Endothelial cell of hepatic sinusoid (primary cell): ENCODE results near the gene ATP8A1.
"Not testable (repeated sequence)": the region's sequence is repeated elsewhere in the genome, so short reads cannot be mapped to it uniquely, and the experiment has no call there.

ENCODE experiments used
- in situ Hi-C: cut with HindIII; loops from 2 replicates; pipeline ENCODE4 v1.10.0; 2017; ENCODE audit warnings: low sequenced_read_pairs

The ATP8A1 gene

DNA sequence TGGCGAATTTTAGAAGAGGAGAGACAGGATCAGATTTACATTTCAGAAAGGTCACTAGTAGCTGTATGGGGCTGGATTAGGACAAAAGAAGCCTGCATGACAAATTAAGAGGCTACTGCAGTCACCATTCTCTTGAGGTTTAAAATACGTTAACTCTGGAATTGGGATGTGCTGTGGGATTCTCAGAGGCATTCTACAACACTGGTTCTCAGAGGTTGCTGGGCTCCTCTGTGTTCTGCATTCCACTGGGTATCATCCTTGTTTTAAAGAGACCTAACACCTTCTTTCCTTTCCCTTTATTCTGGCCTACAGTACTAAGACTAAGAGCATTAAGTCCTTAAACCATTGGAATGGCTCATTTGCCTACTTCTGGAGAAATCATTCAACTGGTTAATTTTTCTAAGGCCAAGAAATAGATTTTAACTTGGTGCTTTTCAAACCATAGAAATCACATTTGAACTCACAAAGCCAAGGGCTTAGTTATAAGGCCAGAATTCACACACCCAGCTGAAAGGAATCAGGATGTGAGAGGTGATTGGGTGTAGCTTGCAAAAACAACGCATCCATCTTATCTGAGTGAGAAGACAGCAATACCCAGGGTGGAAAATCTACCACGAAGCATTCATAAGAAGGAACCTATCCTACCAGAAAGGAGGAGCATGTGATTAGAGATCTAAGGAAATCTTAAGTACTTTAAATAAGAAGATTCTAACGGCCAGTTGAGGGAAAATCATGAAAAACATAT, 143.0 kb downstream of the ATP8A1 start:
- in situ Hi-C loops = loop anchor here (5.0 to 25.0 kb wide), 2 partner anchors 157 to 252 kb away; no protein-coding TSS in a partner anchor

DNA sequence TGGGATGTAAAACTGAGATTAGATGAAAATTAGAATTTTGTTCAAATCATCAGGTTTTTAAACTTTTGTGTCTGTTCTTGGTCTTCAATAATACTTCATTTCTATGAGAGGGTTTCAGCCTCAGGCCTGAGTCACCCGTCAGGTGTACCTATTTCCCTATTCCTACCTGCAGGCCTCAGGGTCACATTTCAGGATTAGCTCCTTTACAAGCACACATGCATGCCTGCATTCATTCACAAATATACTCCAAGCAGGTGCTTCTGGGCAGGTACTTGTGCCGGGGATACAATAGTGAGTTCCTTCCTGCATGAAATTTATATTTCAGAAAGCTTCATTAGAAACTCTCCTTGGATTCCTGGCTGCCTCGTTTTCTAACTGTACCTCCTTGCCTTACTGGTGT, 144.7 kb downstream of the ATP8A1 start:
- in situ Hi-C loops = loop anchor here (5.0 to 25.0 kb wide), 2 partner anchors 155 to 250 kb away; no protein-coding TSS in a partner anchor

GRCh38 chr4:42510225-42510624, 146.7 kb downstream of the ATP8A1 start:
- in situ Hi-C loops = loop anchor here (5.0 to 25.0 kb wide), 2 partner anchors 153 to 248 kb away; no protein-coding TSS in a partner anchor

DNA sequence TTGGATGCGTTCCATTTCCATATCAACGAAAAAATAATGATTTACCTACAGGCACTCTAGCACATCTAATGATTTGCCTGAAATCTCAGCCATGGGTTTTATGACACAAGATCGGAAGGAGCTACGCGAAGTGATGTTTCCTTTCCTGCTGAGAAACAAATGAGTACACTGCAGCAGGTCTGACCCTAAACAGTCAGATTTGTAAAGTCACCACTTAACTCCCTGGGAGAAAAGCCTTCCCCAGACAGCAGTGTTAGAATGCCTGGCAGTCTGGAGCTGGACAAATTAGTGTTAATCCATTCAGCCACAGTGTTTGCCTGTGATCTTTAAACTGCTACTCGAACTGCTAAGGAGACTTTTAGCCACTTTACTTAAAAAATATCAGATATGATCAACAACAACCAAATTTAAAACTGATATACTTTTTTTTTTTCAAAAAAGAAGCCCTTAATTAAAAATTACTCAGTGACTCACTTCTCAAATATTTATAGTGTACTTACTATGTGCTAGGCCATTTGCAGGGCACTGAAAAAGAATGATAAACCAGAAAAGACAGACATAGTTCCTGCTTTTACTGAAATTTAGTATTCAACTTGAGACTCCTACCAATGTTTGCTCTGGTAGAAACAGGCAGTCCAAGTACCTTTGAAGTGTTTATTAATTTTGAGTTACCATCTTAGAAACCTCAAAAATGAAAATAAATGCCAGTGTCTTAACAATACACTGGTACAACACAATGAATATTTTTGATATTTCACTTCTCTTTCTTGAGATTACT, 155.1 kb downstream of the ATP8A1 start:
- in situ Hi-C loops = loop anchor here (5.0 to 25.0 kb wide), 2 partner anchors 35 to 240 kb away; no protein-coding TSS in a partner anchor

- in situ Hi-C loops = no loop called here
Observed at GRCh38 chr4:42498040-42498439, 158.9 kb downstream of the ATP8A1 start.

DNA sequence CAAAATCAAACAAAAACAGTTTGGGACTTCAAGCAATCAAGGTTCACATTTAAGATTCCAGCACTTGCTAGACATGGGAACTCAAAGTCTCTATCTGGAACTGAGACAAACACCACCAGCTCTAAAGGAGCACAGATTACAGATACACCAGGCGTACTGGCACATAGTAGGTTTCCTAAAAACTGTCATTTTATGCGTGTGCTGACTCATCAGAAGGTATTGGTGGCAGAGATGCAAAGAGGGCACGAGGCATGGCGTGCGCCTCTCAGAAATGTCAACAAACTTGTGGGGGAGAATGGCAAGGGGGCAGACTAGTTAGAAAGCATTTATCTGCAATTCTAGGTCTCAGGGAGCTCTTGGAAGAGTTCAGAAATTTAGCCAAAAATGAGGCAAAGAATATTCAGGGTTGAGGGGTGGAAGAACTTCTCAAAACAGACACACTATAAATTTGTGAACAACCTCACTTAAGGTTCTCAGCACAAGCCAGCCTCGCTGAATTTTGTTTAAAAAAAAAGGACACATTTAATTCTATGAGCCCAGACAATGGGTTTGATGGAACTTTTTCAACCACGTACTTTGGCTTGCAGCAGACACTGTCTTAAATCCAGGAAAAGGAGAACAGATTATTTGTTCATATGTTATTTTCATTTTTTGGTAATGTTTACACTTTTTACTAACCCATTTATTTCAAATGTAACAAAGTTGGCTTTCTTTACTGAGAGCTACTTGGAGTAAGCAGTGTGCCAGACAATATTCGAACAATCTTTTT, 159.6 kb downstream of the ATP8A1 start:
- in situ Hi-C loops = no loop called here

DNA sequence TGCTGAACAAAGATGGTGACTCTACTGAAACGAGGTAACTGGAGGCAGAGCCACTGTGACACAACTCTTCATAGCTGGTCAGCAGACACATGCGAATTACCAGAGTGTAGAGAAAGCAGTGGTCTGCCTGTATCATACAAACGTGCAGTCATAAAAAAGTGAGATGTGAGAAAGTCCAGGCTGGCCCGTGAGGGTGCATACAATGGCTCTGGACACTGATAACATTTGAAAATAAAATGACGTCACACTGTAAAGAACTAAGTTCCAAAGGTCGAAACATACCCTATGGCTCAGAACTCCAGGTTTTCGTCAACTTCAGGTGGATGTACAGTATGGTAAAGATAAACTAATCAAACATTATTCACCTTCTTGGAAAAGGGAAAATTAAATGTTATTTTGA, 163.9 kb downstream of the ATP8A1 start:
- in situ Hi-C loops = no loop called here

DNA sequence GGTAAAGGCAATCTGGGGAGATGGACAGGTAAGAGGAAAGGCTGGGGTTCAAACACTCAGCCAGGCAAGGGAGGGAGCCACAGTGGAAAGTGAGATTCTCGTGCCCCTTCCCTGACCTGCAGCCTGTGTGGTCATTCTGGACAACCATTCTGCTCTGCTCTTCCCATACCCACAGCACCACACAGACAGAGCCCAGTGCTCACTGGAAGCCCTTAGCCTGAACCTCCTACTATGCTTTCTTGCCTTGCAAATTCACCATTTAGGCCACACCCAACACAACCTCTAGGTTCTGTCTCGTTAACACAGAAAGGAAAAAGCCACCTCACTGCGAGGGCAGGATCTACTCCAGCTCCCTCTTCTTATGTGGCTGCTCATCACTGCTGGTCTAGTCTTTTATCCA, 166.9 kb downstream of the ATP8A1 start:
- in situ Hi-C loops = no loop called here

DNA sequence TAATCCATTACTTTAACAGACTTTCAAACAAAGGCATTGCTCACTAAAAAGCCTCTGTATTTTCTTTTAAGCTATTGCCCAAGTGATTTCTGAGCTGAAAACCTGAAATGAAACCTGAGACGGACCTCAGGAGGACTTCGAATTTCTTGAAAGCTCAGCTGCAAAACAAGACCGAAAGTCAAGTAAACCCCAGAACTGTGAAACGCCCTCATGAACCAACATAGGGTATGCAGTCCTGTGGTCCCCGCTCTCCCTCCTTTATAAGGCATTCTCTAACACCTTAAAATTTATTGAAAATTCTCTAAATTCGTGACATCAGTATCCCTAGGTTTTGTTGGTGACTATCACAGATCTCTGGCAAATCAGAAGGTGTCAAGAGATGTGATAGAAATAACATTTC, 167.8 kb downstream of the ATP8A1 start:
- in situ Hi-C loops = no loop called here

DNA sequence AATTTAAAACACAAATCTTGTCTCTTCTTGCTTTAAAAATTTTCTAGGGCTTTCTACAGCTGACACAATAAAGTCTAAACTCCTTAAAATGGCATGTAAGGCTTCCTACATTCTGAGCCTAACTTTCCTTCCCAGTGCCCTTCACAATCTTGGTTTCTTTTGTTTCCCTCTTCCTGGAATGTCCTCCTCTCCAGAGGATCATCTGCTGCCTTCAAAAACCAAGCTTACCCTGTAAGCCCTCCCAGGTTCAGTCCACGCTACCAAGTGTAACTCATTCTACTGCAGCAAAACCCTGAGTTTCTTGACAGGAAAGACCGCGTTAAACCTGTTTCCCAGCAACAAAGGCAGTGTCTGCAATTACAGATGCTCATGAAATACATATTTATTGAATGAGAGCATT, 168.4 kb downstream of the ATP8A1 start:
- in situ Hi-C loops = no loop called here

DNA sequence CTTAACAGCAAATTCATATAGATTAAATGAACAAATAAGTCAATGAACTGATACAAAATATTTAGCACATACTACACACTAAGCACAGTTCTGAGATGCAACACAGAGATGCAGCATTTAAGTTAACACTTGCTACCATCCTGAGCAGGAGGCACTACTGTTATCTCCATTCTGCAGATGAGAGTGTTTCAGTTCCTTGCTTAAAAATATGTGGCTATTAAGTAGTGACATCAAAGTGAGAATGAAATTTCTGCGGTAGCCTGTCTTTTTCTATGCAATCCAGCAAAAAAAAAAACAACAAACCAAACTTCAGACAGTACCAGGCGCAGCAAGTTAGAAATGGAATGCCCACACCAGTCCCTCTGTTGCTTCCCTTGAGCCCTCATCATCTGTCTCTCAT, 168.8 kb downstream of the ATP8A1 start:
- in situ Hi-C loops = no loop called here

DNA sequence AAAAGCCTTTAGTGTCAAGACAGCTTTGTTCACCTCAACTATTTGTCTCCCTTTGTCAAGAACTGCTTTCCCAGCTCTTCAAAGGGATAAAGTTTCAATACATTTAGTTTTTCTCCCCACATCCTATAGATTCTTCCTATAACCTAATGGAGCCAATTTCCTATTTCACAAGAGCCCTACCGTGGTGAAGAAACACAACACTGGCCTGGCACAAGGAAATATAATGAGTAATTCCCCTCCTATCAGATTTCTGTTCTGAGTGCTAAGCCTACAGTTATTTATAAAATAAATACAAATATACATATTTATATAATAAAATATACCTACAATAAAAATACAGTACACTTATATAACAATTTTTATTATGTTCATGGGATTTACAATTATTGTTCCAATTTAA, 169.7 kb downstream of the ATP8A1 start:
- in situ Hi-C loops = no loop called here

DNA sequence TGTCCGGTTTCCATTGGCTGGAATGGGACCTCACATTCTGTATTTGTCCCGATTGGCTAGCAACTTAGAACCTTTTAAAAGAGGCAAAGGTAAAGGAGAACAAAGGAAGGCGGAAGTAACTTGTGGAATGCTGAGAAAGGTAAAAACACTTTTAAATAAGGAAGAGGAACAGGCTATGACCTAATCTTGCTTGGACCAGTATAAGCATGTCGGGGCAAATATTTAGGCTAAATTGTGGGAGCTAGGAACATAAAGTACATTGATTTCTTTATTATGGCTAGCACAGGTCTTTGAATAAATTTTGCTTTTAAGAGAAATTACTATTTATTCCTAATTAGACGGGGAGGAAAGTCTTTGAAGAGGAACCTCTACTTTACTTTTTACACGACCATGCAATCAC, 170.7 kb downstream of the ATP8A1 start:
- in situ Hi-C loops = not testable (repeated sequence)

DNA sequence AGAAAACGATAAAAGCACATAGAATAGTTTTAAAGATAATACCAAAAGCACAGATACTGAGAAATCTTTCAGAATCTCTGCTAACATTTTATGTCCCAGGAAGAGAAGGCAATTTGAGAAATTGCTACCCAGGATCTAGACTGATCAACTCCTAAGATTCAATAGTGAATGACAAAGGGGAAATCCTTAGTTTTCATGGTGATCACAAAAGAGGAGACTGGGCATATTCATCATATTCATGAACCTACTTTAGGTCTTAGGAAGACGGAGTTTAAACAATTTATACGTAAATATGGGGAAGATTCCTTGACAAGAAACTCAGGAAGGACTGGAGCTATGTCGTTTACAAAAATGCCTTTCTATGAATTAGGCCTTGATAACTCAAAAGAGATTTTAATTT, 172.3 kb downstream of the ATP8A1 start:
- in situ Hi-C loops = no loop called here

- in situ Hi-C loops = no loop called here
Observed at GRCh38 chr4:42483426-42484379, 173.2 kb downstream of the ATP8A1 start.

GRCh38 chr4:42482516-42483327, 174.2 kb downstream of the ATP8A1 start:
- in situ Hi-C loops = no loop called here

DNA sequence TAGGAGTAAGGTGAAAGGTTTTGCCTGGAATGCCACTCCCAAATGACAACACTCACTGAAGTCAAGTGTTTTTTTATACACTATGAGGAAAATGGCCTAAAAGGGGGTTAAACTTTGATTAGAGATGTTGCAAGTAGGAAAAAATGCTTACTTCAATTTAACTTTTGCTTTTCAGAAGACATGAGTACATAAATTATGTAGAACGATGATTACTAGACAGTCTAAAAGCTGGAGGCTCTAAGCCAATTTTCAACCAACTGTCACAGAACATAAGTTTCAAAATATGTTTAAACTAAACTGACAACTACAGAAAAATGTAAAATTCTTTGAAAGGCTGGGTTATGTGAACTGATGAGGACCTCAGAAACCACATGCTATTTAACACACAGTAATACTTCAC, 176.2 kb downstream of the ATP8A1 start:
- in situ Hi-C loops = no loop called here

GRCh38 chr4:42480281-42480680, 176.6 kb downstream of the ATP8A1 start:
- in situ Hi-C loops = no loop called here

GRCh38 chr4:42478946-42479345, 178.0 kb downstream of the ATP8A1 start:
- in situ Hi-C loops = no loop called here
